Lower leg skin (tissue), 3 donors: ENCODE measurements around the gene FBXO38.

Experiments
- CTCF ChIP-seq, 3 donors: fragments of 450-650 bp; IDR thresholded peaks; one replicate each; pipeline ENCODE4 v1.5.1; 2016; ENCODE audit warnings: antibody characterized with exemption in 3 of 3, mild to moderate bottlenecking in 3 of 3, moderate library complexity in 2 of 3
- POLR2A ChIP-seq, 2 donors: fragments of 450-650 bp; IDR thresholded peaks; one replicate each; pipeline ENCODE4 v1.6.1; 2016 to 2017; ENCODE audit warnings: antibody characterized with exemption in 2 of 2, mild to moderate bottlenecking in 1 of 2, moderate library complexity in 1 of 2

- no peak for TF ChIP-seq CTCF (IDR thresholded peaks at IDR 0.05)
- TF ChIP-seq POLR2A (IDR thresholded peaks at IDR 0.05), result no peak
Observed at GRCh38 chr5:148476302-148476701, 92.5 kb downstream of the FBXO38 start.
